Measurements from ENCODE around the gene ATP8B1. TPM values are rescaled to one million over a fixed set of nuclear protein-coding genes. Genes with fewer than 3 reads are reported as not detected.
A peak's percentile ranks its signal among the peaks of the same experiment; 100 is the strongest.

The ATP8B1 gene
- total and polyA plus RNA-seq, 2 of the 4 experiments (the other 2 are of a cell fraction) = 64.3 to 136 TPM

- Histone ChIP-seq H4K8ac (ENCODE audit: low read depth in 2 of 2, low read length in 2 of 2) (no peak overlapping the region), H3K4me3 (ENCODE audit: insufficient read depth, low read depth, low read length) (no peak overlapping the region), H2BK20ac (ENCODE audit: low read depth, low read length) (no peak overlapping the region), H4K5ac (ENCODE audit: low read depth, low read length) (no peak overlapping the region), H3K9me1 (ENCODE audit: insufficient read depth, low read length) (peaks cover 19% of the 10 kb centered on the region), H2BK15ac (ENCODE audit: low read depth, low read length) (no peak overlapping the region; the same call in 2 of the 3 replicates), H2AFZ (replicated peaks; ENCODE audit: low read length, poor library complexity) (no peak overlapping the region), H2BK120ac (ENCODE audit: low read depth, low read length) (peak overlapping the region; percentile 18; the same call in 1 of the 2 replicates), H3K27me3 (ENCODE audit: control insufficient read depth, insufficient read depth, low read length) (no peaks in the 10 kb centered on the region), H3K23ac (ENCODE audit: low read depth, low read length) (no peak overlapping the region), H2BK5ac (ENCODE audit: low read depth, low read length, poor library complexity, severe bottlenecking) (peak overlapping the region; percentile 13), H4K91ac (ENCODE audit: insufficient read depth, low read depth, low read length) (no peak overlapping the region), H3K36me3 (ENCODE audit: control insufficient read depth, insufficient read depth, low read length) (no peaks in the 10 kb centered on the region), H3K4ac (ENCODE audit: low read depth, low read length) (no peak overlapping the region), H3K56ac (ENCODE audit: extremely low read depth, insufficient read depth, low read length) (no peak overlapping the region), H4K20me1 (ENCODE audit: insufficient read depth, low read length) (peaks cover 57% of the 10 kb centered on the region), H2AK9ac (replicated peaks; ENCODE audit: low read depth, low read length, poor library complexity) (no peak overlapping the region), H3K9me3 (ENCODE audit: control insufficient read depth, insufficient read depth, low read length) (no peaks in the 10 kb centered on the region), H3K14ac (replicated peaks; ENCODE audit: low read depth, low read length) (no peak overlapping the region), H2AK5ac (ENCODE audit: low read depth, low read length) (peak overlapping the region; percentile 57; the same call in 1 of the 2 replicates), H3K9ac (ENCODE audit: low read depth, low read length) (no peak overlapping the region), H3K18ac (ENCODE audit: low read depth, low read length) (no peak overlapping the region), H3K4me2 (ENCODE audit: low read depth, low read length) (no peak overlapping the region), H3K27ac (ENCODE audit: insufficient read depth, low read length) (no peak overlapping the region; the same call in 1 of the 2 replicates), H3K79me1 (ENCODE audit: low read depth in 1 of 2, low read length in 2 of 2) (peaks cover 12 to 73% of the 10 kb centered on the region in 2 experiments; a peak in 3 of 4 replicates), H3K4me1 (ENCODE audit: control insufficient read depth, insufficient read depth, low read length) (peaks cover 31% of the 10 kb centered on the region)
- no TSS peak for BruUV-seq (replicated peaks)
- WGBS, 2 experiments (ENCODE audit: extremely low coverage in 2 of 2, insufficient read length in 1 of 2) = 100% methylated on average over 1 of the region's 5 CpGs; no CpG with 5 or more reads in 1 of the 2 experiments
- in situ Hi-C loops (cut with MboI; ENCODE audit: low sequenced_read_pairs) (no loop called here), intact Hi-C loops (cut with micrococcal nuclease) (no loop called here), dilution Hi-C loops (cut with HindIII; ENCODE audit: low sequenced_read_pairs, unreplicated experiment) (no loop called here)
- DNase-seq (no peak), ATAC-seq (ENCODE audit: low read depth) (no peak)
- ChIA-PET CTCF (no interaction called here), POLR2A (ENCODE audit: unreplicated experiment) (no interaction called here)
- TF ChIP-seq BHLHE40 (IDR thresholded peaks at IDR 0.05; ENCODE audit: low read depth, low read length) (no peak), RAD21 (IDR thresholded peaks at IDR 0.05; ENCODE audit: low read length) (no peak), POLR2A (IDR thresholded peaks at IDR 0.05; ENCODE audit: low read depth, low read length) (no peak), MAFK (IDR thresholded peaks at IDR 0.05; ENCODE audit: low read depth, low read length) (no peak), NFE2L2 (IDR thresholded peaks at IDR 0.05; ENCODE audit: low read depth, low read length) (no peak), RCOR1 (IDR thresholded peaks at IDR 0.05; ENCODE audit: insufficient replicate concordance, low read length) (no peak), MAZ (IDR thresholded peaks at IDR 0.05; ENCODE audit: borderline replicate concordance, low read depth, low read length) (no peak)
Measured at GRCh38 chr18:57791192-57791591, 11.9 kb downstream of the ATP8B1 start.
